ENCODE data around the gene C19orf25.
A peak's percentile ranks its signal among the peaks of the same experiment; 100 is the strongest.

- TF ChIP-seq ZZZ3 (IDR thresholded peaks at IDR 0.05; ENCODE audit: control insufficient read depth, insufficient read length, low read depth): no peak
- no peak for TF ChIP-seq HDAC2 (IDR thresholded peaks at IDR 0.05)
- TF ChIP-seq, protein P1, sequence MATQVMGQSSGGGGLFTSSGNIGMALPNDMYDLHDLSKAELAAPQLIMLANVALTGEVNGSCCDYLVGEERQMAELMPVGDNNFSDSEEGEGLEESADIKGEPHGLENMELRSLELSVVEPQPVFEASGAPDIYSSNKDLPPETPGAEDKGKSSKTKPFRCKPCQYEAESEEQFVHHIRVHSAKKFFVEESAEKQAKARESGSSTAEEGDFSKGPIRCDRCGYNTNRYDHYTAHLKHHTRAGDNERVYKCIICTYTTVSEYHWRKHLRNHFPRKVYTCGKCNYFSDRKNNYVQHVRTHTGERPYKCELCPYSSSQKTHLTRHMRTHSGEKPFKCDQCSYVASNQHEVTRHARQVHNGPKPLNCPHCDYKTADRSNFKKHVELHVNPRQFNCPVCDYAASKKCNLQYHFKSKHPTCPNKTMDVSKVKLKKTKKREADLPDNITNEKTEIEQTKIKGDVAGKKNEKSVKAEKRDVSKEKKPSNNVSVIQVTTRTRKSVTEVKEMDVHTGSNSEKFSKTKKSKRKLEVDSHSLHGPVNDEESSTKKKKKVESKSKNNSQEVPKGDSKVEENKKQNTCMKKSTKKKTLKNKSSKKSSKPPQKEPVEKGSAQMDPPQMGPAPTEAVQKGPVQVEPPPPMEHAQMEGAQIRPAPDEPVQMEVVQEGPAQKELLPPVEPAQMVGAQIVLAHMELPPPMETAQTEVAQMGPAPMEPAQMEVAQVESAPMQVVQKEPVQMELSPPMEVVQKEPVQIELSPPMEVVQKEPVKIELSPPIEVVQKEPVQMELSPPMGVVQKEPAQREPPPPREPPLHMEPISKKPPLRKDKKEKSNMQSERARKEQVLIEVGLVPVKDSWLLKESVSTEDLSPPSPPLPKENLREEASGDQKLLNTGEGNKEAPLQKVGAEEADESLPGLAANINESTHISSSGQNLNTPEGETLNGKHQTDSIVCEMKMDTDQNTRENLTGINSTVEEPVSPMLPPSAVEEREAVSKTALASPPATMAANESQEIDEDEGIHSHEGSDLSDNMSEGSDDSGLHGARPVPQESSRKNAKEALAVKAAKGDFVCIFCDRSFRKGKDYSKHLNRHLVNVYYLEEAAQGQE (IDR thresholded peaks at IDR 0.05; ENCODE audit: low read depth, low read length): peak; percentile 91
- no peak for TF ChIP-seq LARP7 (IDR thresholded peaks at IDR 0.05)
These were observed 32.1 kb downstream of the C19orf25 start for GRCh38 chr19:1446713-1447481.

Data from GM12878 (cell line).